GM12878 (cell line): Measurements from ENCODE around the gene INSL3. TPM values are rescaled to one million over a fixed set of nuclear protein-coding genes. Genes with fewer than 3 reads are reported as not detected.

ENCODE experiments used
- BHLHE40 ChIP-seq, 2 experiments: fragments of 450-650 bp in 1 of 2; IDR thresholded peaks; 2 replicates each; pipeline ENCODE4 v1.6.1; 2011 to 2017; ENCODE audit warnings: low read depth in 2 of 2, borderline replicate concordance in 1 of 2, improper control_type of control experiment in 1 of 2, low read length in 1 of 2, mild to moderate bottlenecking in 1 of 2
- HDAC6 ChIP-seq: fragments of 200-600 bp; sonication (generic); IDR thresholded peaks from one replicate; pipeline ENCODE4 v1.8.0; 2017; ENCODE audit warnings: antibody characterized with exemption; ENCODE audit not compliant: unreplicated experiment
- polyA plus RNA-seq, 11 experiments: library from polyadenylated mRNA; depleted of rRNA in 4 of 11; unstranded in 6 of 11; stranded (reverse) in 5 of 11; fragments of >200 nt; fragmentation: Nextera tagmentation in 4 of 11; fragmentation: Illumina TruSeq in 1 of 11; extraction: Ambion mirVana in 4 of 11; extraction: Trizol in 1 of 11; gene quantifications; 1 replicate in 1 of 11; 2 replicates in 10 of 11; pipeline versions ENCODE4 v1.2.1 to v1.2.3, GENCODE V29; 2011 to 2016; ENCODE audit warnings: inconsistent platforms in 2 of 11, missing spikeins in 2 of 11, low read depth in 1 of 11
- total RNA-seq, 4 experiments: library from RNA; depleted of rRNA in 3 of 4; stranded (reverse); fragments of >200 nt in 3 of 4; fragmentation: Illumina TruSeq in 1 of 4; extraction: Trizol in 1 of 4; gene quantifications; 2 replicates each; pipeline versions ENCODE4 v1.2.1 to v1.2.3, GENCODE V29; 2013 to 2021
- TF ChIP-seq, protein P1 (sequence below): fragments of 450-650 bp; formaldehyde crosslinking; IDR thresholded peaks from 2 replicates; pipeline ENCODE4 v1.4.0; 2020; ENCODE audit warnings: mild to moderate bottlenecking, moderate library complexity
- TF ChIP-seq, protein P2 (sequence below): fragments of 450-650 bp; IDR thresholded peaks from 2 replicates; pipeline ENCODE4 v1.6.1; 2016; ENCODE audit warnings: mild to moderate bottlenecking
- TF ChIP-seq, protein P3 (sequence below), 3 experiments: IDR thresholded peaks in 2 of 3; conservative IDR thresholded peaks in 1 of 3; 2 replicates each; pipeline ENCODE4 v1.5.1; 2011; ENCODE audit warnings: low read depth in 3 of 3, low read length in 3 of 3, mild to moderate bottlenecking in 3 of 3, control low read depth in 2 of 3, moderate library complexity in 2 of 3, inconsistent platforms in 1 of 3, mixed read lengths in 1 of 3; ENCODE audit not compliant: control insufficient read depth in 2 of 3, insufficient read depth in 1 of 3; ENCODE audit errors: extremely low read depth in 1 of 3
- TF ChIP-seq, protein P4 (sequence below): fragments of 150-350 bp; IDR thresholded peaks from 2 replicates; pipeline ENCODE4 v1.6.1; 2016; ENCODE audit warnings: low read depth, low read length

The INSL3 gene
- total and polyA plus RNA-seq, 10 of the 15 experiments (the other 5 are each of a cell fraction or from before 2014, with no cell fraction given), result 0.27 to 1.9 (median 0.70) TPM

DNA sequence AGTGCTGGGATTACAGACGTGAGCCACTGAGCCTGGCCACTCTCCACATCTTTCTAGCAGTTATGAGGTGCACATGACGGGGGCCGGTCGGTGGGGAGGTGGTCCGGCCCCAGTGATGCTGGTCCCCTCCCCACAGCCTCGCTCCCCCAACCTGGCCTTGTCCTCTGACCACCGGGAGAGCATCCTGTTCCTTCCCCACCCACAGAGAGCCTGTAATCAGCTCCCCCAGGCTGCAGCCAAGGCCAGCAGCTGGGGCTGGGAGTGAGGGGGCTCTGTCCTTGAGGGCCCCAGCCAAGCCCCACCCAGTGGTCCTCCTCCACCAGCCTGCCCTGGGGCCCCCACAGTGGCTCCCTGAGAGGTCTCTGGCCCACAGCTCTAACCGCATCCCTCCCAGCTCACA is 3.0 kb upstream of the INSL3 start (continued):
- TF ChIP-seq, protein P1, sequence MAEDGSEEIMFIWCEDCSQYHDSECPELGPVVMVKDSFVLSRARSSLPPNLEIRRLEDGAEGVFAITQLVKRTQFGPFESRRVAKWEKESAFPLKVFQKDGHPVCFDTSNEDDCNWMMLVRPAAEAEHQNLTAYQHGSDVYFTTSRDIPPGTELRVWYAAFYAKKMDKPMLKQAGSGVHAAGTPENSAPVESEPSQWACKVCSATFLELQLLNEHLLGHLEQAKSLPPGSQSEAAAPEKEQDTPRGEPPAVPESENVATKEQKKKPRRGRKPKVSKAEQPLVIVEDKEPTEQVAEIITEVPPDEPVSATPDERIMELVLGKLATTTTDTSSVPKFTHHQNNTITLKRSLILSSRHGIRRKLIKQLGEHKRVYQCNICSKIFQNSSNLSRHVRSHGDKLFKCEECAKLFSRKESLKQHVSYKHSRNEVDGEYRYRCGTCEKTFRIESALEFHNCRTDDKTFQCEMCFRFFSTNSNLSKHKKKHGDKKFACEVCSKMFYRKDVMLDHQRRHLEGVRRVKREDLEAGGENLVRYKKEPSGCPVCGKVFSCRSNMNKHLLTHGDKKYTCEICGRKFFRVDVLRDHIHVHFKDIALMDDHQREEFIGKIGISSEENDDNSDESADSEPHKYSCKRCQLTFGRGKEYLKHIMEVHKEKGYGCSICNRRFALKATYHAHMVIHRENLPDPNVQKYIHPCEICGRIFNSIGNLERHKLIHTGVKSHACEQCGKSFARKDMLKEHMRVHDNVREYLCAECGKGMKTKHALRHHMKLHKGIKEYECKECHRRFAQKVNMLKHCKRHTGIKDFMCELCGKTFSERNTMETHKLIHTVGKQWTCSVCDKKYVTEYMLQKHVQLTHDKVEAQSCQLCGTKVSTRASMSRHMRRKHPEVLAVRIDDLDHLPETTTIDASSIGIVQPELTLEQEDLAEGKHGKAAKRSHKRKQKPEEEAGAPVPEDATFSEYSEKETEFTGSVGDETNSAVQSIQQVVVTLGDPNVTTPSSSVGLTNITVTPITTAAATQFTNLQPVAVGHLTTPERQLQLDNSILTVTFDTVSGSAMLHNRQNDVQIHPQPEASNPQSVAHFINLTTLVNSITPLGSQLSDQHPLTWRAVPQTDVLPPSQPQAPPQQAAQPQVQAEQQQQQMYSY (CRISPR knock-in tag), result no peak
- TF ChIP-seq, protein P2, sequence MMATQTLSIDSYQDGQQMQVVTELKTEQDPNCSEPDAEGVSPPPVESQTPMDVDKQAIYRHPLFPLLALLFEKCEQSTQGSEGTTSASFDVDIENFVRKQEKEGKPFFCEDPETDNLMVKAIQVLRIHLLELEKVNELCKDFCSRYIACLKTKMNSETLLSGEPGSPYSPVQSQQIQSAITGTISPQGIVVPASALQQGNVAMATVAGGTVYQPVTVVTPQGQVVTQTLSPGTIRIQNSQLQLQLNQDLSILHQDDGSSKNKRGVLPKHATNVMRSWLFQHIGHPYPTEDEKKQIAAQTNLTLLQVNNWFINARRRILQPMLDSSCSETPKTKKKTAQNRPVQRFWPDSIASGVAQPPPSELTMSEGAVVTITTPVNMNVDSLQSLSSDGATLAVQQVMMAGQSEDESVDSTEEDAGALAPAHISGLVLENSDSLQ, result no peak
- TF ChIP-seq BHLHE40 (IDR thresholded peaks at IDR 0.05; ENCODE audit: borderline replicate concordance in 1 of 2, low read depth in 2 of 2, low read length in 1 of 2), result no peak
- TF ChIP-seq, protein P3, sequence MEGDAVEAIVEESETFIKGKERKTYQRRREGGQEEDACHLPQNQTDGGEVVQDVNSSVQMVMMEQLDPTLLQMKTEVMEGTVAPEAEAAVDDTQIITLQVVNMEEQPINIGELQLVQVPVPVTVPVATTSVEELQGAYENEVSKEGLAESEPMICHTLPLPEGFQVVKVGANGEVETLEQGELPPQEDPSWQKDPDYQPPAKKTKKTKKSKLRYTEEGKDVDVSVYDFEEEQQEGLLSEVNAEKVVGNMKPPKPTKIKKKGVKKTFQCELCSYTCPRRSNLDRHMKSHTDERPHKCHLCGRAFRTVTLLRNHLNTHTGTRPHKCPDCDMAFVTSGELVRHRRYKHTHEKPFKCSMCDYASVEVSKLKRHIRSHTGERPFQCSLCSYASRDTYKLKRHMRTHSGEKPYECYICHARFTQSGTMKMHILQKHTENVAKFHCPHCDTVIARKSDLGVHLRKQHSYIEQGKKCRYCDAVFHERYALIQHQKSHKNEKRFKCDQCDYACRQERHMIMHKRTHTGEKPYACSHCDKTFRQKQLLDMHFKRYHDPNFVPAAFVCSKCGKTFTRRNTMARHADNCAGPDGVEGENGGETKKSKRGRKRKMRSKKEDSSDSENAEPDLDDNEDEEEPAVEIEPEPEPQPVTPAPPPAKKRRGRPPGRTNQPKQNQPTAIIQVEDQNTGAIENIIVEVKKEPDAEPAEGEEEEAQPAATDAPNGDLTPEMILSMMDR (IDR thresholded peaks at IDR 0.05 in 2 of 3, conservative IDR thresholded peaks at IDR 0.05 in 1 of 3; ENCODE audit: control insufficient read depth in 2 of 3, extremely low read depth in 1 of 3, insufficient read depth in 1 of 3, low read depth in 3 of 3, low read length in 3 of 3), result no peak
- TF ChIP-seq, protein P4, sequence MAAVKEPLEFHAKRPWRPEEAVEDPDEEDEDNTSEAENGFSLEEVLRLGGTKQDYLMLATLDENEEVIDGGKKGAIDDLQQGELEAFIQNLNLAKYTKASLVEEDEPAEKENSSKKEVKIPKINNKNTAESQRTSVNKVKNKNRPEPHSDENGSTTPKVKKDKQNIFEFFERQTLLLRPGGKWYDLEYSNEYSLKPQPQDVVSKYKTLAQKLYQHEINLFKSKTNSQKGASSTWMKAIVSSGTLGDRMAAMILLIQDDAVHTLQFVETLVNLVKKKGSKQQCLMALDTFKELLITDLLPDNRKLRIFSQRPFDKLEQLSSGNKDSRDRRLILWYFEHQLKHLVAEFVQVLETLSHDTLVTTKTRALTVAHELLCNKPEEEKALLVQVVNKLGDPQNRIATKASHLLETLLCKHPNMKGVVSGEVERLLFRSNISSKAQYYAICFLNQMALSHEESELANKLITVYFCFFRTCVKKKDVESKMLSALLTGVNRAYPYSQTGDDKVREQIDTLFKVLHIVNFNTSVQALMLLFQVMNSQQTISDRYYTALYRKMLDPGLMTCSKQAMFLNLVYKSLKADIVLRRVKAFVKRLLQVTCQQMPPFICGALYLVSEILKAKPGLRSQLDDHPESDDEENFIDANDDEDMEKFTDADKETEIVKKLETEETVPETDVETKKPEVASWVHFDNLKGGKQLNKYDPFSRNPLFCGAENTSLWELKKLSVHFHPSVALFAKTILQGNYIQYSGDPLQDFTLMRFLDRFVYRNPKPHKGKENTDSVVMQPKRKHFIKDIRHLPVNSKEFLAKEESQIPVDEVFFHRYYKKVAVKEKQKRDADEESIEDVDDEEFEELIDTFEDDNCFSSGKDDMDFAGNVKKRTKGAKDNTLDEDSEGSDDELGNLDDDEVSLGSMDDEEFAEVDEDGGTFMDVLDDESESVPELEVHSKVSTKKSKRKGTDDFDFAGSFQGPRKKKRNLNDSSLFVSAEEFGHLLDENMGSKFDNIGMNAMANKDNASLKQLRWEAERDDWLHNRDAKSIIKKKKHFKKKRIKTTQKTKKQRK, result no peak
- no peak for TF ChIP-seq HDAC6
- TF ChIP-seq, all 136 proteins: peak for 0
